D721Med (cell line): ENCODE measurements around the gene PLOD3.
"Not testable (repeated sequence)": the region's sequence is repeated elsewhere in the genome, so short reads cannot be mapped to it uniquely, and the experiment has no call there.

Experiments
- DNase-seq: peaks from one replicate; pipeline ENCODE4 v3.0.0; 2011; ENCODE audit warnings: low spot score; ENCODE audit not compliant: insufficient read length
- FAIRE-seq: peaks from 2 replicates; lab custom pipeline; 2011; peaks lifted over from hg19 to GRCh38; lab: Jason Lieb, UNC
- CTCF ChIP-seq: IDR thresholded peaks from 2 replicates; pipeline ENCODE4 v1.5.1; 2012; ENCODE audit warnings: mild to moderate bottlenecking, control low read depth; ENCODE audit not compliant: insufficient read depth; ENCODE audit errors: missing control alignments

The PLOD3 gene

GRCh38 chr7:101217388-101218235 lies at the start of gene PLOD3, which contains the start of gene ZNHIT1:
PLOD3 (minus strand) TSS chr7:101217581; CDS start chr7:101217274, 307 bp downstream.
ZNHIT1 (plus strand) TSS chr7:101218165; CDS start chr7:101218196, 31 bp downstream.
- peak; percentile 99 for DNase-seq
- FAIRE-seq: peak; percentile 77
- no peak for TF ChIP-seq CTCF

- FAIRE-seq: no peak
- TF ChIP-seq CTCF: no peak
- no peak for DNase-seq
Observed at GRCh38 chr7:101265622-101266516, 48.5 kb upstream of the PLOD3 start.

- not testable (repeated sequence) for FAIRE-seq
Observed at GRCh38 chr7:101264102-101264706, 46.8 kb upstream of the PLOD3 start.

GRCh38 chr7:101258243-101258731 lies 40.9 kb upstream of the PLOD3 start:
- DNase-seq (no peak), FAIRE-seq (no peak)
- no peak for TF ChIP-seq CTCF

More at GRCh38 chr7:101264102-101264706, 46.8 kb upstream of the PLOD3 start:
- DNase-seq: not testable (repeated sequence)

GRCh38 chr7:101255796-101256195 lies 38.4 kb upstream of the PLOD3 start:
- no peak for FAIRE-seq
- TF ChIP-seq CTCF: no peak
- no peak for DNase-seq

- FAIRE-seq, DNase-seq: not testable (repeated sequence)
Observed at GRCh38 chr7:101253199-101253598, 35.8 kb upstream of the PLOD3 start.

- DNase-seq (peak; percentile 88), FAIRE-seq (no peak)
- no peak for TF ChIP-seq CTCF
Observed at GRCh38 chr7:101251871-101252659, 34.7 kb upstream of the PLOD3 start.
